ENCODE measurements around the gene HADHA. TPM values are rescaled to one million over a fixed set of nuclear protein-coding genes. Genes with fewer than 3 reads are reported as not detected.

Gene HADHA
- total RNA-seq, 1 experiment from 2014 or later = 131 TPM

DNA sequence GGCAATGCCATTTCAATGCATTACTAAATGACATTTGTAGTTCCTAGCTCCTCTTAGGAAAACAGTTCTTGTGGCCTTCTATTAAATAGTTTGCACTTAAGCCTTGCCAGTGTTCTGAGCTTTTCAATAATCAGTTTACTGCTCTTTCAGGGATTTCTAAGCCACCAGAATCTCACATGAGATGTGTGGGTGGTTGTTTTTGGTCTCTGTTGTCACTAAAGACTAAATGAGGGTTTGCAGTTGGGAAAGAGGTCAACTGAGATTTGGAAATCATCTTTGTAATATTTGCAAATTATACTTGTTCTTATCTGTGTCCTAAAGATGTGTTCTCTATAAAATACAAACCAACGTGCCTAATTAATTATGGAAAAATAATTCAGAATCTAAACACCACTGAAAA lies 45.6 kb upstream of the HADHA start:
- CTCF ChIA-PET = no interaction called here
- BruUV-seq (replicated peaks) = no TSS peak
- POLR2A ChIA-PET (ENCODE audit: unreplicated experiment) = no interaction called here

DNA sequence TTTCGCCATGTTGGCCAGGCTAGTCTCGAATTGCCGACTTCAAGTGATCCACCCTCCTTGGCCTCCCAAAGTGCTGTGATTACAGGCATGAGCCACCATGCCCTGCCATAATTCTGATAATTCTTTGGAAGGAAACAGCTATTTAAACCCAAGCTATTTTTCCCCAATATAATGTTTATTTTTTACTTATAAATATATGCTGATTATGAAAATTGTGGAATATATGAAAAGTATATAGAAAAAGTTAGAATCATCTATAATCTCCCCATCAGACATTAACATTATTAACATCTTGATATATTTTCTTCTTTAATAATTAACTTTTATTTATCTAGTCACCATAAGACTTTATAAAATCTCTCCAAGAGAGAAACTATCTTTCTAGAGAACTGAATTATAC lies 41.5 kb upstream of the HADHA start:
- no peaks in the 10 kb centered on the region for H3K9me3 ChIP-seq (ENCODE audit: low read length)
- no peaks in the 10 kb centered on the region for H3K79me2 ChIP-seq (ENCODE audit: low read length)
- no peaks in the 10 kb centered on the region for H4K20me1 ChIP-seq (ENCODE audit: low read length)
- H3F3A ChIP-seq (ENCODE audit: low read length, unreplicated experiment) = no peaks in the 10 kb centered on the region
- POLR2A ChIA-PET (ENCODE audit: unreplicated experiment) = no interaction called here
- H3K27me3 ChIP-seq (ENCODE audit: low read length) = no peaks in the 10 kb centered on the region
- no peak overlapping the region for H3K4me3 ChIP-seq (ENCODE audit: low read length)
- BruUV-seq (replicated peaks) = no TSS peak
- intact Hi-C loops (cut with micrococcal nuclease) = no loop called here
- peaks cover 25% of the 10 kb centered on the region; the same call in 1 of the 2 replicates for H3K36me3 ChIP-seq (ENCODE audit: low read depth, low read length)
- ATAC-seq (no peak), DNase-seq (no peak)
- H3K27ac ChIP-seq (ENCODE audit: low read length) = no peak overlapping the region
- CTCF ChIA-PET = no interaction called here
- H3K4me1 ChIP-seq (ENCODE audit: insufficient read depth, low read length) = peaks cover 10% of the 10 kb centered on the region
- no peak overlapping the region for H3K4me2 ChIP-seq (ENCODE audit: low read length)
- H3K9me2 ChIP-seq (replicated peaks; ENCODE audit: low read length) = no peaks in the 10 kb centered on the region
- H2AFZ ChIP-seq (ENCODE audit: low read length) = no peak overlapping the region
- TF ChIP-seq EZH2 (IDR thresholded peaks at IDR 0.05; ENCODE audit: low read length, unreplicated experiment) (no peak), CTCF (conservative IDR thresholded peaks at IDR 0.05; ENCODE audit: low read depth, low read length) (no peak), EZH2phosphoT487 (IDR thresholded peaks at IDR 0.05; ENCODE audit: borderline replicate concordance, low read length) (no peak)
- H3K9ac ChIP-seq (ENCODE audit: low read length) = no peak overlapping the region

More for the DNA sequence above, 45.6 kb upstream of the HADHA start:
- Histone ChIP-seq H2AFZ (ENCODE audit: low read length) (no peak overlapping the region), H3F3A (ENCODE audit: low read length, unreplicated experiment) (no peaks in the 10 kb centered on the region), H3K79me2 (ENCODE audit: low read length) (no peaks in the 10 kb centered on the region), H3K9me3 (ENCODE audit: low read length) (no peaks in the 10 kb centered on the region), H3K4me2 (ENCODE audit: low read length) (no peak overlapping the region), H3K4me3 (ENCODE audit: low read length) (no peak overlapping the region), H3K27ac (ENCODE audit: low read length) (no peak overlapping the region), H3K9me2 (replicated peaks; ENCODE audit: low read length) (no peaks in the 10 kb centered on the region), H3K4me1 (ENCODE audit: insufficient read depth, low read length) (peaks cover 9% of the 10 kb centered on the region; the same call in 1 of the 2 replicates), H4K20me1 (ENCODE audit: low read length) (no peaks in the 10 kb centered on the region), H3K27me3 (ENCODE audit: low read length) (no peaks in the 10 kb centered on the region), H3K36me3 (ENCODE audit: low read depth, low read length) (peaks cover 12% of the 10 kb centered on the region; the same call in 1 of the 2 replicates), H3K9ac (ENCODE audit: low read length) (no peak overlapping the region)
- no peak for ATAC-seq
- no peak for TF ChIP-seq EZH2 (IDR thresholded peaks at IDR 0.05; ENCODE audit: low read length, unreplicated experiment)
- TF ChIP-seq CTCF (conservative IDR thresholded peaks at IDR 0.05; ENCODE audit: low read depth, low read length) = no peak
- no peak for TF ChIP-seq EZH2phosphoT487 (IDR thresholded peaks at IDR 0.05; ENCODE audit: borderline replicate concordance, low read length)
- intact Hi-C loops (cut with micrococcal nuclease) = loop anchor here (5.0 kb wide), 1 partner anchor 33 kb away; no protein-coding TSS in a partner anchor
- DNase-seq = no peak

- Histone ChIP-seq H3K27ac (ENCODE audit: low read length) (peak overlapping the region; percentile 8; the same call in 1 of the 2 replicates), H2AFZ (ENCODE audit: low read length) (no peak overlapping the region), H3K36me3 (ENCODE audit: low read depth, low read length) (peaks cover 25% of the 10 kb centered on the region; the same call in 1 of the 2 replicates), H3K27me3 (ENCODE audit: low read length) (no peaks in the 10 kb centered on the region), H3K9me3 (ENCODE audit: low read length) (no peaks in the 10 kb centered on the region), H3F3A (ENCODE audit: low read length, unreplicated experiment) (no peaks in the 10 kb centered on the region), H3K4me1 (ENCODE audit: insufficient read depth, low read length) (peaks cover 10% of the 10 kb centered on the region), H3K4me2 (ENCODE audit: low read length) (peak overlapping the region; percentile 1; the same call in 1 of the 2 replicates), H4K20me1 (ENCODE audit: low read length) (no peaks in the 10 kb centered on the region), H3K9ac (ENCODE audit: low read length) (no peak overlapping the region), H3K9me2 (replicated peaks; ENCODE audit: low read length) (no peaks in the 10 kb centered on the region), H3K4me3 (ENCODE audit: low read length) (no peak overlapping the region), H3K79me2 (ENCODE audit: low read length) (no peaks in the 10 kb centered on the region)
- intact Hi-C loops (cut with micrococcal nuclease) = no loop called here
- POLR2A ChIA-PET (ENCODE audit: unreplicated experiment) = no interaction called here
- CTCF ChIA-PET = interaction anchor here (0.6 kb wide), 1 partner anchor 12 kb away, joined by 4 read pairs; no protein-coding TSS in a partner anchor
- TF ChIP-seq EZH2 (IDR thresholded peaks at IDR 0.05; ENCODE audit: low read length, unreplicated experiment) = no peak
- no peak for TF ChIP-seq EZH2phosphoT487 (IDR thresholded peaks at IDR 0.05; ENCODE audit: borderline replicate concordance, low read length)
- TF ChIP-seq CTCF (conservative IDR thresholded peaks at IDR 0.05; ENCODE audit: low read depth, low read length) = no peak
- ATAC-seq = peak; percentile 100
- peak; percentile 74 for DNase-seq
- BruUV-seq (replicated peaks) = no TSS peak
These were observed 39.7 kb upstream of the HADHA start for GRCh38 chr2:26284132-26284531.
